Spleen (tissue), 7 donors: ENCODE results near the gene PTS.

Source experiments
- CTCF ChIP-seq, 11 experiments: fragments of 200-600 bp in 7 of 11; fragments of 450-650 bp in 4 of 11; sonication (generic) in 4 of 11; IDR thresholded peaks in 8 of 11; conservative IDR thresholded peaks in 3 of 11; 1 replicate in 7 of 11; 2 replicates in 4 of 11; pipeline versions ENCODE4 v1.4.0 to v1.8.0; 2016 to 2021; ENCODE audit warnings: antibody characterized with exemption in 11 of 11, inconsistent platforms in 4 of 11, mild to moderate bottlenecking in 1 of 11
- POLR2A ChIP-seq, 3 donors: fragments of 450-650 bp; IDR thresholded peaks; one replicate each; pipeline ENCODE4 v1.5.1; 2017; ENCODE audit warnings: antibody characterized with exemption in 3 of 3, mild to moderate bottlenecking in 1 of 3
- POLR2AphosphoS5 ChIP-seq, 3 donors: sonication (generic); formaldehyde crosslinking; IDR thresholded peaks; one replicate each; pipeline ENCODE4 v1.5.1; 2017; ENCODE audit warnings: antibody characterized with exemption in 3 of 3
- donor health status: DM: no; HTN: no; CAD: no; lungs with moderate emphysema.
- donor health status: DM: no; HTN: no; CAD: no.
- donor health status: DM: no; HTN: no; CAD: no.

GRCh38 chr11:112269139-112269538, 42.9 kb downstream of the PTS start:
- no peak for TF ChIP-seq CTCF (IDR thresholded peaks at IDR 0.05 in 8 of 11, conservative IDR thresholded peaks at IDR 0.05 in 3 of 11)
- TF ChIP-seq POLR2AphosphoS5 (IDR thresholded peaks at IDR 0.05): no peak
- TF ChIP-seq POLR2A (IDR thresholded peaks at IDR 0.05): no peak
